IMR-90 (cell line): ENCODE measurements around the gene DAPK1.

ENCODE experiments used
- CEBPB ChIP-seq: IDR thresholded peaks from 2 replicates; pipeline ENCODE4 v1.6.1; 2012; ENCODE audit warnings: low read depth, low read length, improper control_type of control experiment
- CHD1 ChIP-seq: IDR thresholded peaks from 2 replicates; pipeline ENCODE4 v1.6.1; 2012; ENCODE audit warnings: low read depth, low read length, improper control_type of control experiment
- FOS ChIP-seq: fragments of 150-350 bp; IDR thresholded peaks from 2 replicates; pipeline ENCODE4 v1.6.1; 2016; ENCODE audit warnings: low read depth, low read length
- MAFK ChIP-seq: IDR thresholded peaks from 2 replicates; pipeline ENCODE4 v1.6.1; 2012; ENCODE audit warnings: low read depth, low read length, improper control_type of control experiment
- TF ChIP-seq, protein P1 (sequence below): conservative IDR thresholded peaks from 2 replicates; pipeline ENCODE4 v1.5.1; 2012; ENCODE audit warnings: mild to moderate bottlenecking, low read depth, low read length, improper control_type of control experiment
- TF ChIP-seq, protein P2 (sequence below): fragments of 150-350 bp; IDR thresholded peaks from 2 replicates; pipeline ENCODE4 v1.6.1; 2016; ENCODE audit warnings: low read depth, mild to moderate bottlenecking, low read length, moderate library complexity, borderline replicate concordance

DNA sequence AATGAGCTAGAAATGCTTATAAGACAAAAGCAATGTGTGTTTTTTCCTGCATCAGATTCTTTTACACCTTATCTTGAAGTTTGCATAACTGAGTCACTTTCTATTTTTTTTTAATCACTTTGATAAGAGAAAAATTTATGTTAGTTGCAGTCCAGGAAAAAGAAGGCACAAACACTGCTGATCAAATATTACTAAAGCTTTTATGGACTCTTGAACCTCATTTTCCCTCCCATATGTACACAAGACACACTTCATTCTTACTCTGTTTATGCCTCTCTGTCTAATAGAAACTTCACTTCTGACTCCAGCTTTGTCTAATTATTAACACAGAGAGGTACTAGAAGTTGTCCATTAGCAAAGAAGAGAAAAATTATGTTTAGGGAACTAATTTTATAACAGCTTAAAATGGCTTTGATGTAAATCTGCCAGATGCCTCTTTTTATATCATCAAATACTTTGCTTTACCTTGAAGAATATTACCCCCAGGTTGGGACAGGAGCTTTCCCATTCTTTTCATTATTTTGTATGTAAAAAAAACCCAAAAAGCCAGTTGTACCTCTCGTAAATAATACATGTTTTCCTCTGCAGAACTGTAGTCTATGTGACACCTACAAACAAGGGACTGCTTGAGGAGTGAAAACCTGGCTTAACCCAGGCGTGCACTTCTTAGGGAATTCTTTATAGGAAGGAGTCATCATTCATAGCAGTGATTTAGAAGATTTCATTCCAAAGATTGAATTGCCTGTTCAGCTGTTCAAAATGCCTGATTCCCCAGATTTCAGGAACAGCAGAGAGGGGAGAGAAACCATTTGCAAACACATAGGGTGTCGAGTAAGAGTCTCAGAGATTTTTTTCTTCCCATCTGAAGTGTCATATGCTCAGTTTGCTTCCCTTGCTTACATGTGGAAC, 72.6 kb downstream of the DAPK1 start:
- TF ChIP-seq CHD1: no peak
- TF ChIP-seq, protein P1, sequence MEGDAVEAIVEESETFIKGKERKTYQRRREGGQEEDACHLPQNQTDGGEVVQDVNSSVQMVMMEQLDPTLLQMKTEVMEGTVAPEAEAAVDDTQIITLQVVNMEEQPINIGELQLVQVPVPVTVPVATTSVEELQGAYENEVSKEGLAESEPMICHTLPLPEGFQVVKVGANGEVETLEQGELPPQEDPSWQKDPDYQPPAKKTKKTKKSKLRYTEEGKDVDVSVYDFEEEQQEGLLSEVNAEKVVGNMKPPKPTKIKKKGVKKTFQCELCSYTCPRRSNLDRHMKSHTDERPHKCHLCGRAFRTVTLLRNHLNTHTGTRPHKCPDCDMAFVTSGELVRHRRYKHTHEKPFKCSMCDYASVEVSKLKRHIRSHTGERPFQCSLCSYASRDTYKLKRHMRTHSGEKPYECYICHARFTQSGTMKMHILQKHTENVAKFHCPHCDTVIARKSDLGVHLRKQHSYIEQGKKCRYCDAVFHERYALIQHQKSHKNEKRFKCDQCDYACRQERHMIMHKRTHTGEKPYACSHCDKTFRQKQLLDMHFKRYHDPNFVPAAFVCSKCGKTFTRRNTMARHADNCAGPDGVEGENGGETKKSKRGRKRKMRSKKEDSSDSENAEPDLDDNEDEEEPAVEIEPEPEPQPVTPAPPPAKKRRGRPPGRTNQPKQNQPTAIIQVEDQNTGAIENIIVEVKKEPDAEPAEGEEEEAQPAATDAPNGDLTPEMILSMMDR: no peak
- TF ChIP-seq FOS: no peak
- TF ChIP-seq MAFK: no peak
- TF ChIP-seq, protein P2, sequence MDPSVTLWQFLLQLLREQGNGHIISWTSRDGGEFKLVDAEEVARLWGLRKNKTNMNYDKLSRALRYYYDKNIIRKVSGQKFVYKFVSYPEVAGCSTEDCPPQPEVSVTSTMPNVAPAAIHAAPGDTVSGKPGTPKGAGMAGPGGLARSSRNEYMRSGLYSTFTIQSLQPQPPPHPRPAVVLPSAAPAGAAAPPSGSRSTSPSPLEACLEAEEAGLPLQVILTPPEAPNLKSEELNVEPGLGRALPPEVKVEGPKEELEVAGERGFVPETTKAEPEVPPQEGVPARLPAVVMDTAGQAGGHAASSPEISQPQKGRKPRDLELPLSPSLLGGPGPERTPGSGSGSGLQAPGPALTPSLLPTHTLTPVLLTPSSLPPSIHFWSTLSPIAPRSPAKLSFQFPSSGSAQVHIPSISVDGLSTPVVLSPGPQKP: no peak
- TF ChIP-seq CEBPB: no peak
